Stimulated activated naive B cell treated with anti-CD40 and anti-IgM and Interleukin-4, amounts not matched to agents 10 μg/mL and 1 μg/mL and 100 μg/mL, for 72 hours (primary cell): ENCODE results near the gene ETV1.

Experiments used
- ATAC-seq, 2 donors: fragments of 150-1000 bp; cut with Tn5 transposase; replicated peaks; 2 replicates each; pipeline ENCODE4 v1.10.0; 2021; ENCODE audit warnings: moderate library complexity in 1 of 2
- DNase-seq: peaks from one replicate; pipeline ENCODE4 v3.0.0; 2021
- H3K27ac Mint-ChIP-seq: one replicate; pipeline ENCODE4 v1.8.0; 2022; ENCODE audit warnings: mild to moderate bottlenecking, mixed read lengths
- H3K27me3 Mint-ChIP-seq, 2 donors: one replicate each; pipeline ENCODE4 v1.8.0; 2022; ENCODE audit warnings: mixed read lengths in 2 of 2
- H3K36me3 Mint-ChIP-seq, 2 donors: one replicate each; pipeline ENCODE4 v1.8.0; 2022; ENCODE audit warnings: mixed read lengths in 2 of 2, mild to moderate bottlenecking in 1 of 2
- H3K4me1 Mint-ChIP-seq, 2 donors: one replicate each; pipeline ENCODE4 v1.8.0; 2022; ENCODE audit warnings: mixed read lengths in 2 of 2, mild to moderate bottlenecking in 1 of 2
- H3K4me3 Mint-ChIP-seq, 2 donors: one replicate each; pipeline ENCODE4 v1.8.0; 2022; ENCODE audit warnings: mild to moderate bottlenecking in 2 of 2, mixed read lengths in 2 of 2, moderate library complexity in 1 of 2
- H3K9me3 Mint-ChIP-seq, 2 donors: one replicate each; pipeline ENCODE4 v1.8.0; 2022; ENCODE audit warnings: mixed read lengths in 2 of 2, mild to moderate bottlenecking in 1 of 2

The ETV1 gene

GRCh38 chr7:13898957-13899670 is 90.4 kb downstream of the ETV1 start:
- no peak overlapping the region for H3K4me3 Mint-ChIP-seq
- DNase-seq, result no peak
- no peaks in the 10 kb centered on the region for H3K36me3 Mint-ChIP-seq
- H3K4me1 Mint-ChIP-seq, result no peaks in the 10 kb centered on the region
- ATAC-seq, result no peak
- H3K9me3 Mint-ChIP-seq, result no peaks in the 10 kb centered on the region
- no peaks in the 10 kb centered on the region for H3K27me3 Mint-ChIP-seq
- no peak overlapping the region for H3K27ac Mint-ChIP-seq

GRCh38 chr7:13897819-13898218 is 91.6 kb downstream of the ETV1 start:
- no peaks in the 10 kb centered on the region for H3K4me1 Mint-ChIP-seq
- H3K36me3 Mint-ChIP-seq, result no peaks in the 10 kb centered on the region
- H3K9me3 Mint-ChIP-seq, result no peaks in the 10 kb centered on the region
- H3K27ac Mint-ChIP-seq, result no peak overlapping the region
- no peaks in the 10 kb centered on the region for H3K27me3 Mint-ChIP-seq
- DNase-seq, result no peak
- no peak for ATAC-seq
- no peak overlapping the region for H3K4me3 Mint-ChIP-seq

GRCh38 chr7:13894954-13895353 is 94.5 kb downstream of the ETV1 start:
- no peaks in the 10 kb centered on the region for H3K36me3 Mint-ChIP-seq
- H3K9me3 Mint-ChIP-seq, result no peaks in the 10 kb centered on the region
- H3K4me3 Mint-ChIP-seq, result no peak overlapping the region
- no peaks in the 10 kb centered on the region for H3K4me1 Mint-ChIP-seq
- DNase-seq, result no peak
- no peak for ATAC-seq
- no peak overlapping the region for H3K27ac Mint-ChIP-seq
- no peaks in the 10 kb centered on the region for H3K27me3 Mint-ChIP-seq

GRCh38 chr7:13894377-13894776 is 95.1 kb downstream of the ETV1 start:
- no peak overlapping the region for H3K27ac Mint-ChIP-seq
- ATAC-seq, result no peak
- H3K4me1 Mint-ChIP-seq, result no peaks in the 10 kb centered on the region
- no peaks in the 10 kb centered on the region for H3K27me3 Mint-ChIP-seq
- no peaks in the 10 kb centered on the region for H3K9me3 Mint-ChIP-seq
- no peaks in the 10 kb centered on the region for H3K36me3 Mint-ChIP-seq
- no peak overlapping the region for H3K4me3 Mint-ChIP-seq
- no peak for DNase-seq

GRCh38 chr7:13890793-13891192 is 98.7 kb downstream of the ETV1 start:
- ATAC-seq (no peak), DNase-seq (no peak)
- no peaks in the 10 kb centered on the region for H3K4me1 Mint-ChIP-seq
- no peak overlapping the region for H3K4me3 Mint-ChIP-seq
- H3K36me3 Mint-ChIP-seq, result no peaks in the 10 kb centered on the region
- no peaks in the 10 kb centered on the region for H3K9me3 Mint-ChIP-seq
- no peaks in the 10 kb centered on the region for H3K27me3 Mint-ChIP-seq
- H3K27ac Mint-ChIP-seq, result no peak overlapping the region

- Mint-ChIP-seq H3K27me3 (no peaks in the 10 kb centered on the region), H3K27ac (no peak overlapping the region), H3K4me3 (no peak overlapping the region), H3K4me1 (no peaks in the 10 kb centered on the region), H3K36me3 (no peaks in the 10 kb centered on the region), H3K9me3 (no peaks in the 10 kb centered on the region)
- ATAC-seq (no peak), DNase-seq (no peak)
Measured at GRCh38 chr7:13886356-13886755, 103.1 kb downstream of the ETV1 start.

GRCh38 chr7:13882051-13882450 is 107.4 kb downstream of the ETV1 start:
- H3K27ac Mint-ChIP-seq, result no peak overlapping the region
- ATAC-seq, result no peak
- DNase-seq, result no peak
- no peak overlapping the region for H3K4me3 Mint-ChIP-seq
- H3K9me3 Mint-ChIP-seq, result peaks cover 0 to 4% of the 10 kb centered on the region in 2 donors
- H3K4me1 Mint-ChIP-seq, result no peaks in the 10 kb centered on the region
- no peaks in the 10 kb centered on the region for H3K36me3 Mint-ChIP-seq
- no peaks in the 10 kb centered on the region for H3K27me3 Mint-ChIP-seq

- ATAC-seq (no peak), DNase-seq (no peak)
- H3K9me3 Mint-ChIP-seq, result peaks cover 0 to 4% of the 10 kb centered on the region in 2 donors
- no peaks in the 10 kb centered on the region for H3K4me1 Mint-ChIP-seq
- H3K27ac Mint-ChIP-seq, result no peak overlapping the region
- no peaks in the 10 kb centered on the region for H3K36me3 Mint-ChIP-seq
- no peaks in the 10 kb centered on the region for H3K27me3 Mint-ChIP-seq
- no peak overlapping the region for H3K4me3 Mint-ChIP-seq
Measured at GRCh38 chr7:13880789-13881188, 108.7 kb downstream of the ETV1 start.

GRCh38 chr7:13879994-13880686 is 109.3 kb downstream of the ETV1 start:
- H3K27me3 Mint-ChIP-seq, result no peaks in the 10 kb centered on the region
- DNase-seq (no peak), ATAC-seq (no peak)
- H3K27ac Mint-ChIP-seq, result no peak overlapping the region
- no peaks in the 10 kb centered on the region for H3K4me1 Mint-ChIP-seq
- H3K9me3 Mint-ChIP-seq, result peaks cover 0 to 6% of the 10 kb centered on the region in 2 donors
- no peaks in the 10 kb centered on the region for H3K36me3 Mint-ChIP-seq
- no peak overlapping the region for H3K4me3 Mint-ChIP-seq

GRCh38 chr7:13879143-13879542 is 110.3 kb downstream of the ETV1 start:
- Mint-ChIP-seq H3K27me3 (no peaks in the 10 kb centered on the region), H3K9me3 (peaks cover 0 to 9% of the 10 kb centered on the region in 2 donors), H3K27ac (no peak overlapping the region), H3K4me1 (no peaks in the 10 kb centered on the region), H3K4me3 (no peak overlapping the region), H3K36me3 (no peaks in the 10 kb centered on the region)
- ATAC-seq (no peak), DNase-seq (no peak)

- Mint-ChIP-seq H3K27ac (no peak overlapping the region), H3K36me3 (no peaks in the 10 kb centered on the region), H3K4me1 (no peaks in the 10 kb centered on the region), H3K9me3 (peaks cover 0 to 9% of the 10 kb centered on the region in 2 donors), H3K4me3 (no peak overlapping the region), H3K27me3 (no peaks in the 10 kb centered on the region)
- DNase-seq, result no peak
- ATAC-seq, result no peak
Measured at GRCh38 chr7:13878154-13878553, 111.3 kb downstream of the ETV1 start.

- Mint-ChIP-seq H3K4me1 (no peaks in the 10 kb centered on the region), H3K27ac (no peak overlapping the region), H3K4me3 (no peak overlapping the region), H3K9me3 (peaks cover 0 to 9% of the 10 kb centered on the region in 2 donors), H3K27me3 (no peaks in the 10 kb centered on the region), H3K36me3 (no peaks in the 10 kb centered on the region)
- DNase-seq (no peak), ATAC-seq (no peak)
Measured at GRCh38 chr7:13875496-13876074, 113.9 kb downstream of the ETV1 start.

GRCh38 chr7:13874783-13875182 is 114.7 kb downstream of the ETV1 start:
- DNase-seq (no peak), ATAC-seq (no peak)
- no peak overlapping the region for H3K27ac Mint-ChIP-seq
- no peaks in the 10 kb centered on the region for H3K27me3 Mint-ChIP-seq
- no peaks in the 10 kb centered on the region for H3K36me3 Mint-ChIP-seq
- H3K4me1 Mint-ChIP-seq, result no peaks in the 10 kb centered on the region
- H3K4me3 Mint-ChIP-seq, result no peak overlapping the region
- peaks cover 0 to 7% of the 10 kb centered on the region in 2 donors for H3K9me3 Mint-ChIP-seq

- DNase-seq, result no peak
- no peak overlapping the region for H3K27ac Mint-ChIP-seq
- peaks cover 0 to 7% of the 10 kb centered on the region in 2 donors for H3K9me3 Mint-ChIP-seq
- no peaks in the 10 kb centered on the region for H3K36me3 Mint-ChIP-seq
- no peaks in the 10 kb centered on the region for H3K4me1 Mint-ChIP-seq
- no peaks in the 10 kb centered on the region for H3K27me3 Mint-ChIP-seq
- ATAC-seq, result no peak
- no peak overlapping the region for H3K4me3 Mint-ChIP-seq
Measured at GRCh38 chr7:13872709-13873108, 116.8 kb downstream of the ETV1 start.

GRCh38 chr7:13871008-13871407 is 118.5 kb downstream of the ETV1 start:
- Mint-ChIP-seq H3K4me1 (no peaks in the 10 kb centered on the region), H3K4me3 (no peak overlapping the region), H3K27ac (no peak overlapping the region), H3K9me3 (peaks cover 0 to 7% of the 10 kb centered on the region in 2 donors), H3K27me3 (no peaks in the 10 kb centered on the region), H3K36me3 (no peaks in the 10 kb centered on the region)
- ATAC-seq (no peak), DNase-seq (no peak)
